DMS 273 treated with DMSO at 0.1 percent for 48 hours (cell line): ENCODE data around the gene DCAF15.

Experiments used
- DNase-seq: peaks from one replicate; lab custom pipeline; 2025; lab: John Stamatoyannopoulos, UW

Gene DCAF15

GRCh38 chr19:13976446-13976845 is 24.1 kb downstream of the DCAF15 start:
- no peak for DNase-seq

GRCh38 chr19:13977803-13978202 is 25.5 kb downstream of the DCAF15 start:
- DNase-seq: no peak

- DNase-seq: no peak
These were observed 26.3 kb downstream of the DCAF15 start for GRCh38 chr19:13978351-13979243.

- DNase-seq: no peak
These were observed 26.9 kb downstream of the DCAF15 start for GRCh38 chr19:13979244-13979615.

- no peak for DNase-seq
These were observed 27.4 kb downstream of the DCAF15 start for GRCh38 chr19:13979686-13980085.

- DNase-seq: no peak
These were observed 28.0 kb downstream of the DCAF15 start for GRCh38 chr19:13980340-13980739.

- no peak for DNase-seq
These were observed 28.7 kb downstream of the DCAF15 start for GRCh38 chr19:13981021-13981420.

GRCh38 chr19:13981467-13981866 is 29.2 kb downstream of the DCAF15 start:
- no peak for DNase-seq

GRCh38 chr19:13981988-13982501 is 29.7 kb downstream of the DCAF15 start:
- no peak for DNase-seq

GRCh38 chr19:13982773-13983172 is 30.5 kb downstream of the DCAF15 start:
- DNase-seq: no peak

- DNase-seq: no peak
These were observed 31.0 kb downstream of the DCAF15 start for GRCh38 chr19:13983213-13983889.

- no peak for DNase-seq
These were observed 31.9 kb downstream of the DCAF15 start for GRCh38 chr19:13984186-13984585.

- no peak for DNase-seq
These were observed 32.8 kb downstream of the DCAF15 start for GRCh38 chr19:13984875-13985741.

- DNase-seq: no peak
These were observed 33.5 kb downstream of the DCAF15 start for GRCh38 chr19:13985771-13986347.

GRCh38 chr19:13986348-13986904 is 34.1 kb downstream of the DCAF15 start:
- no peak for DNase-seq

- DNase-seq: no peak
These were observed 35.0 kb downstream of the DCAF15 start for GRCh38 chr19:13987101-13987890.

GRCh38 chr19:13989487-13989886 is 37.2 kb downstream of the DCAF15 start:
- no peak for DNase-seq

GRCh38 chr19:13990085-13990484 is 37.8 kb downstream of the DCAF15 start:
- no peak for DNase-seq

- no peak for DNase-seq
These were observed 39.7 kb downstream of the DCAF15 start for GRCh38 chr19:13992025-13992424.

GRCh38 chr19:13993590-13994300 is 41.4 kb downstream of the DCAF15 start:
- DNase-seq: no peak
